Skeletal muscle tissue (tissue), 4 donors: ENCODE data around the gene CNN2. TPM values are rescaled to one million over a fixed set of nuclear protein-coding genes. Genes with fewer than 3 reads are reported as not detected.
A peak's percentile ranks its signal among the peaks of the same experiment; 100 is the strongest.
"Not testable (repeated sequence)": the region's sequence is repeated elsewhere in the genome, so short reads cannot be mapped to it uniquely, and the experiment has no call there.

Source experiments
- H3K27ac ChIP-seq: one replicate; pipeline ENCODE4 v1.7.0; 2013; ENCODE audit warnings: mild to moderate bottlenecking, low read depth, low read length, inconsistent platforms
- H3K27me3 ChIP-seq, 3 donors: one replicate each; pipeline ENCODE4 v1.7.0; 2013; ENCODE audit warnings: low read length in 3 of 3; ENCODE audit not compliant: control insufficient read depth in 3 of 3, insufficient read depth in 3 of 3
- H3K36me3 ChIP-seq, 3 donors: one replicate each; pipeline ENCODE4 v1.7.0; 2013; ENCODE audit warnings: low read length in 3 of 3; ENCODE audit not compliant: control insufficient read depth in 3 of 3, insufficient read depth in 3 of 3
- H3K4me1 ChIP-seq, 3 donors: one replicate each; pipeline ENCODE4 v1.7.0; 2013; ENCODE audit warnings: low read length in 3 of 3, mild to moderate bottlenecking in 3 of 3; ENCODE audit not compliant: control insufficient read depth in 3 of 3, insufficient read depth in 3 of 3
- H3K4me3 ChIP-seq, 3 donors: one replicate each; pipeline ENCODE4 v1.7.0; 2013; ENCODE audit warnings: low read length in 3 of 3
- H3K9ac ChIP-seq, 3 donors: one replicate each; pipeline ENCODE4 v1.7.0; 2013; ENCODE audit warnings: low read length in 3 of 3, mild to moderate bottlenecking in 3 of 3, moderate library complexity in 2 of 3, low read depth in 1 of 3
- H3K9me3 ChIP-seq, 3 donors: one replicate each; pipeline ENCODE4 v1.7.0; 2013; ENCODE audit warnings: low read length in 3 of 3; ENCODE audit not compliant: control insufficient read depth in 3 of 3
- total RNA-seq: library from RNA; depleted of rRNA; stranded (reverse); fragments of >200 nt; gene quantifications from one replicate; pipeline ENCODE4 v1.2.3, GENCODE V29; 2014
- donor health status: Osteomylitis.

Gene CNN2
- total RNA-seq, 1 donor from 2014 or later: 40.2 TPM

DNA sequence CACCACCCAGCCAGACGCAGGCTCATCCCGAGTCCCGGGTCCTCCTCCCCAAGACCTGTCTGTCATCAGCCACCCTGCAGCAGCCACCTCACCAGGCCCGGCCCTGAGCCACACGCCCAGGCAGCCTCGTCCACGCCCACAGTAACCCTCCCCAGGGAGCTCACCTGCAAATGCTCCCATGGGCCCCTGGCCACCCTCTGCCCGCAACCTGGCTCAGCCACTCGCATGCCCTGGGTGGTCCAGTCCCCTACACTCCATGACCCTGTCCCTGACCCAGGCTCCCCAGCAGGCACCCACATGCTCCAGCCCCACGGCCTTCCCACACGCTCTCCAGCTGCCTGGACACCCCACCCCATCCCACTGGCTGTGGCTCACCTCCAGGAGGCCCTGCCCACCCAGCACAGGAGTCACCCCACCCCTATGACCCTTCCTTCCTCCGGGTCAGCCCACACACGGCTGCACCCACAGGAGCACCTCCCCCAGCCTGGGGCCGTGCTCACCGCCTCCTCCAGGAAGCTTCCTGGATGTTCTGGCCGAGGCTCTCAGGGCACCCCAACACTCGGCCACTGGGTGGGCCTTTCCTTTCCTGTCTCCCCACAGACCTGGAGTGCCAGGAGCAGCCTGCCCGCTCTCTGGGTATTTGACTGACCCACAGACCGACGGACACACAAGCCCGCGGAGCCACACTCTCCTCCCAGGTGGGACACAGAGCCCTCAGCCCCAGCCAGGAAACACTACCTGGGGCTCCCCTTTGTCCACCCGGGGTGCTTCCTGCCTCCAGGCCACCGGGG, 9.1 kb upstream of the CNN2 start:
- Histone ChIP-seq H3K36me3 (peaks cover 6 to 15% (median 12%) of the 10 kb centered on the region in 3 donors), H3K4me1 (peaks cover 54 to 67% (median 65%) of the 10 kb centered on the region in 3 donors), H3K9me3 (no peaks in the 10 kb centered on the region), H3K9ac (peak overlapping the region; percentile 23 to 90 (median 51)), H3K27me3 (no peaks in the 10 kb centered on the region), H3K27ac (no peak overlapping the region), H3K4me3 (peak overlapping the region in 2 of 3 donors; percentile 33 to 49)

GRCh38 chr19:1017906-1018305, 8.5 kb upstream of the CNN2 start:
- H3K9ac ChIP-seq: peak overlapping the region; percentile 23 to 90 (median 51)
- peak overlapping the region in 1 of 3 donors; percentile 8 for H3K4me3 ChIP-seq
- peaks cover 5 to 13% (median 10%) of the 10 kb centered on the region in 3 donors for H3K36me3 ChIP-seq
- no peak overlapping the region for H3K27ac ChIP-seq
- H3K4me1 ChIP-seq: peaks cover 54 to 67% (median 65%) of the 10 kb centered on the region in 3 donors
- no peaks in the 10 kb centered on the region for H3K9me3 ChIP-seq
- no peaks in the 10 kb centered on the region for H3K27me3 ChIP-seq

GRCh38 chr19:1018393-1018792, 8.0 kb upstream of the CNN2 start:
- peak overlapping the region; percentile 20 to 90 (median 36) for H3K9ac ChIP-seq
- no peaks in the 10 kb centered on the region for H3K27me3 ChIP-seq
- H3K36me3 ChIP-seq: peaks cover under 1 to 8% (median 5%) of the 10 kb centered on the region in 3 donors
- peak overlapping the region in 1 of 3 donors; percentile 8 for H3K4me3 ChIP-seq
- peaks cover 54 to 67% (median 65%) of the 10 kb centered on the region in 3 donors for H3K4me1 ChIP-seq
- H3K9me3 ChIP-seq: no peaks in the 10 kb centered on the region
- H3K27ac ChIP-seq: no peak overlapping the region

- H3K9me3 ChIP-seq: no peaks in the 10 kb centered on the region
- peak overlapping the region; percentile 88 to 94 (median 91) for H3K4me3 ChIP-seq
- no peak overlapping the region for H3K27ac ChIP-seq
- peaks cover 54 to 67% (median 65%) of the 10 kb centered on the region in 3 donors for H3K4me1 ChIP-seq
- peak overlapping the region; percentile 59 to 94 (median 90) for H3K9ac ChIP-seq
- H3K27me3 ChIP-seq: no peaks in the 10 kb centered on the region
- peaks cover 0 to 2% (median under 1%) of the 10 kb centered on the region in 3 donors for H3K36me3 ChIP-seq
Measured at GRCh38 chr19:1018932-1019615, 7.3 kb upstream of the CNN2 start.

DNA sequence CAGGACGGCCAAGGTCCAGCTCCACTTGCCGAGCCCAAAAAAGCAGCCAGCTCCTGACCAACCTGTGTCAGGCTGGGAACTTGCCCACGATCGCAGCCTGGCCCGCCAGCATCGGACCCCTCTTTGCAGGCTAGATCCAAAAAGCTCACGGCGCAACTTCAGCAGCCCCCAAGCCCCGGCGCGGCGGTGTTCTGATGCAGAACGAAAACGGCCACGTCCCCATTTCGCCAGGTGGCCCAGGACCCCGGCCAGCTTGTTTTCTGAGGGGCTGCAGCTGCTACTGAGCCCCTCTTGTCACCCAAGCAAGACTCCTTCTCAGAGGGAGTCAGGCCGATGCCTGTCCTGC, 6.8 kb upstream of the CNN2 start:
- Histone ChIP-seq H3K27ac (no peak overlapping the region), H3K4me3 (peak overlapping the region; percentile 88 to 94 (median 91)), H3K9ac (peak overlapping the region; percentile 90 to 94 (median 90)), H3K9me3 (no peaks in the 10 kb centered on the region), H3K27me3 (no peaks in the 10 kb centered on the region), H3K4me1 (peaks cover 54 to 66% (median 62%) of the 10 kb centered on the region in 3 donors), H3K36me3 (no peaks in the 10 kb centered on the region)

DNA sequence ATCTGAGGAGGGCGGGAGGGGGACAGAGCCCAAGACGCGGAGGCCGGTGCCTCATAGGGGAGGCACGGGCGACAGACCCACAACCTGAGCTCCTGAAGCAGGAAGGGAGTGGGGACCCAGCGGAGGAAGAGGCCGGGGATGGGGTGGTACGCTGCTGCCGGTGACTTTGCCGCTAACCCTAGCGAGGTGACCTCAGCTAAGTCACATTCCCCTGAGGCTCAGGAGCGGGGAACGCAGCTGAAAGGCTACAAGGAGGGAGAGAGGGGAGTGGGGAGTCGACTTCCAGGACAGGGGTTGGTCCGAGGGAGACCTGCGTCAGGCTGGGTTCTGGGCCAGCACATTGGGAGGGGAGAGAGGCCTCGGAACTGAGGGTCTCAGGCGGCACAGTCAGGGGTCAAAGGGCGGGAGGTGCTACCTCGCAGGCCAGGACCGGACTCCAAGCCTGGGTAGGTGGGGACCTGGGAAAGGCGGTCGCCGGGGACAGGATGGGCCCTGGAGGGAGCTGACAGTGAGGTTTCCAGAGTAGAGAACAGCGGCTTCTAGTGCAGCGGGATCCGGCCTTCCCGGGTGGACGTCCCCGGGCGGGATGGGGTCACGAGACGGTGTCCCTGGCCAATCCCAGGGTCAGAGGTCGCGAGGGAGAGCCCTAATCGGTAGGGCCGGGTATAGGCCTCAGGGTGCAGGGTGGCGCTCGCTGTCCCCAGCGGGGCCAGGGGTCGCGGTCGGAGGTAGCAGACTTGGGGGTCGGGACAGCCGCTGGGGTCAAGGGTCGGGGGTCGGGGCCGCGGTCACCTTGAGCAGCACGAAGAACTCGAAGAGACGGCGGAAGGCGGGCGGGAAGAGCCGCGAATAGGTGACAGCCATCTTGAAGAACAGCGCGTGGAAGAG, 6.2 kb upstream of the CNN2 start:
- H3K27me3 ChIP-seq: no peaks in the 10 kb centered on the region
- H3K27ac ChIP-seq: peak overlapping the region; percentile 88
- peak overlapping the region; percentile 88 to 94 (median 91) for H3K4me3 ChIP-seq
- H3K4me1 ChIP-seq: peaks cover 51 to 60% (median 56%) of the 10 kb centered on the region in 3 donors
- H3K9me3 ChIP-seq: no peaks in the 10 kb centered on the region
- no peaks in the 10 kb centered on the region for H3K36me3 ChIP-seq
- peak overlapping the region; percentile 90 to 94 (median 90) for H3K9ac ChIP-seq

DNA sequence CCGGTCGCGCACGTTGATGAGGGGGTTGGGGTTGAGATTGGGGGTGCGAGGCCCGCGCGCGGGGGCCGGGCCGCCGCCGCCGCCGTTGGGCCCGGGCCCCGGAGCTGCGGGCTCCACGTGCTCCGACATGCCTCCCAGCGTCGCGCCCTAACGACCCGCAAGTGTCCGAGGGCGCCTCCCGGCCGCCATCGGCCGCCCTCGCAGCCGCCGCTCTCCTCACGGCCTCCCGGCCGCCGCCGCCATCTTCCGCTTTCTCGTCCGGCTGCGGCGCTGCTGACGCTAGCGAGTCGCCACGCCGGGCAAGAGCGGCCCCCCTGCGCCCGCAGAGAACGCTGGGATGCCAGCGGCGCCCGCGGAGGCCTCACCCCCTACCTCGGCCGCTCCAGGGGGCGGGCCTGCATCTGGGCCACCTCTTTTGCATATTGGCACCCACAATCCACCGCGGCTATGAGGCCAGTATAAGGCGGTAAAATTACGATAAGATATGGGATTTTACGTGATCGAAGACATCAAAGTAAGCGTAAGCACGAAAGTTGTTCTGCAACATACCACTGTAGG, 5.5 kb upstream of the CNN2 start, which contains the start of gene TMEM259:
Gene TMEM259, minus strand, starts transcription at position 256 of the 558 bp plus-strand sequence. Its CDS starts 127 bp downstream, at position 129.
- peak within 1 kb of the TSS; percentile 90 to 94 (median 90) for H3K9ac ChIP-seq
- H3K4me1 ChIP-seq: peaks cover 44 to 53% (median 51%) of the 10 kb centered on the region in 3 donors
- no peaks in the 10 kb centered on the region for H3K9me3 ChIP-seq
- peak within 1 kb of the TSS; percentile 88 for H3K27ac ChIP-seq
- H3K36me3 ChIP-seq: no peaks in the 10 kb centered on the region
- peak within 1 kb of the TSS; percentile 88 to 94 (median 91) for H3K4me3 ChIP-seq
- peaks cover 0 to 2% (median 2%) of the 10 kb centered on the region in 3 donors for H3K27me3 ChIP-seq

DNA sequence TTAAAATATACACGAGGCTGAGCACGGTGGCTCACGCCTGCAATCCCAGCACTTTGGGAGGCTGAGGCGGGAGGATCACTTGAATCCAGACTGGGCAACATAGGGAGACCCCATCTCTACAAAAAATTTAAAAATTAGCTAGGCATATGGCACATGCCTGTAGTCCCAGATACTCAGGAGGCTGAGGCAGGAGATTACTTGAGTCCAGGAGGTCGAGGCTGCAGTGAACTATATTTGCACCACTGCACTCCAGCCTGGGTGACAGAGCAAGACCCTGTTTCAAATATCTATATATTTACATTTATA, 2.6 kb upstream of the CNN2 start:
- H3K4me1 ChIP-seq: peaks cover 24 to 29% (median 27%) of the 10 kb centered on the region in 3 donors
- H3K4me3 ChIP-seq, H3K9me3 ChIP-seq, H3K36me3 ChIP-seq, H3K27ac ChIP-seq, H3K9ac ChIP-seq: not testable (repeated sequence)
- H3K27me3 ChIP-seq: peaks cover 0 to 22% (median 14%) of the 10 kb centered on the region in 3 donors

DNA sequence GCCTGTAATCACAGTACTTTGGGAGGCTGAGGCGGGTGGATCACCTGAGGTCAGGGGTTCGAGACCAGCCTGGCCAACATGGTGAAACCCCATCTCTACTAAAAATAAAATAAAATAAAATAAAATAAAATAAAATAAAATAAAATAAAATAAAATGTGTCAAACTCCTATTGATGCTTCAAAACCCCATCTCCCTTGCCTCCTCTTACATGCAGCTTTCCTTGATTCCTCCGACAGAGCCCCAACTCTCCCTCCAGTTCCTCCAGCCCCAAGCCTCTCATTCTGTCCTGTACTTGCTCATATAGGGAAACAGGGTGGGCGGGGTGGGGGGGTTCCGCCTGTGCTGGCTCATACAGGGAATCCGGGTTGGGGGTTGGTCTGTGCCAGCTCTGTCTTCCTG, 1.3 kb upstream of the CNN2 start:
- Histone ChIP-seq H3K27me3 (peaks cover 0 to 22% (median 14%) of the 10 kb centered on the region in 3 donors), H3K4me1 (peaks cover 11 to 16% (median 14%) of the 10 kb centered on the region in 3 donors)
- H3K4me3 ChIP-seq, H3K36me3 ChIP-seq, H3K9ac ChIP-seq, H3K9me3 ChIP-seq, H3K27ac ChIP-seq: not testable (repeated sequence)
